CD1c-positive myeloid dendritic cell (primary cell): ENCODE results near the gene CCDC24.
A peak's percentile ranks its signal among the peaks of the same experiment; 100 is the strongest.

Experiments
- DNase-seq: peaks from one replicate; pipeline ENCODE4 v3.0.0-alpha.2; 2016; ENCODE audit errors: extremely low spot score

CCDC24 gene

DNA sequence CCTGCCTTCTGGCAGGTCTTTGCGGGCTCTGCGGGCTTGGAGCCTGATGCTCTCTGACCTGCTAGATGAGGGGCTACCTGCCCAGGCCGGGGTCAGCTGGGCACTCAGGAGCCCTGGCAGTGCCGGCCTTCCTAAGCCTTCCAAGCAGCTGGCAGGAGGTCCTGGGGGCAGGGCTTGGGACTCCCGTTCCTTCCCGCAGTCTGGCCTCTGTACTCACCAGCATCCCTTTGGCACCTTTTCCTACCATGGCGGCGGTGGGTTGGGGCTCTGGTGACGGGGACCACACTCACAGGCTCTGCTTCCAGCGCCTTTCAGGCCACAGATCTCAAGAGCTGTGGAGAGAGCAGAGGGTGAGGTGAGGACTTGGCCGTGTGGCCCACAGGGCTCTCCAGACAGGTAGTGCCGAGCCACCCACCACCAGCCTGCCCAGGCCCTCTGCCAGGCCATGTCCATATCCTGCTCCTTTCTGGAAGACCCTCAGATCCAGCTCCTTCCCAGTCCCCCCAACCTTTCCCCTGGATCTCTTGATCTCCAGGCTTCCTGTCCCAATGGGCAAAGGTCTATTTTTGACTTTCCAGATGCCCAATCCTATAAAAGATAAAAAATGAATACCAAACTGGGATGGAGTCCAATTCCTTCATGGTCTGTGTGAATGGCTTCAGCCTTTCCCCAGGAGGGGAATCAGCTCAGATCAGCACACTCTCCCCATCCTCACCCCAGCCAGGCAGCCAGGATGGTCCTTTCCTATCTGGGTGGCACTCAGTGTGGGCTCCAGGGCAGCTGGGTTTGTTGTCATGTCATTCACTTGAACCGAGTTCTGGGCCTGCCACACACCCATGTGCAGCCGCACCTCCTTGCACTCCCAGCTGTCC, 32.9 kb downstream of the CCDC24 start:
- no peak for DNase-seq

- no peak for DNase-seq
Observed at GRCh38 chr1:44024903-44025525, 33.6 kb downstream of the CCDC24 start.

- DNase-seq: no peak
Observed at GRCh38 chr1:44025816-44026215, 34.4 kb downstream of the CCDC24 start.

DNA sequence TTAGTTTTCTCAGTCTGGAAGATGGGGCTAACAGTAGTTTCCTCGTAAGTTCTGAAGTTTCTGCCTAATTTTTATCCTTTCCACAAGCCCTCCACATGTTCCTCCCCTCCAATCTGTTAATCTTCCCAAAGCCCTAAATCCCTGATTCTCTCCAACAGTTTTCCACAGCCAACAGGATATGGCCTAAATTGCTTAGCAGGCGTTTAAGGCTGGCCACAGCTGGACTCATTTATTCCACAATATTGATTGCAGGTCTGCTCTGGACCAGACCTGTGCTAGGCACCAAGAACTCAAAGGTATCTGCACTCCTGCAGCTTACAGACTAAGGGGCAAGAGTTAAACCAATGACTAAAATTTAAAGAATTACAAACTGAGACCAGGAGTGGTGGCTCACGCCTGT, 35.9 kb downstream of the CCDC24 start:
- DNase-seq: no peak

DNA sequence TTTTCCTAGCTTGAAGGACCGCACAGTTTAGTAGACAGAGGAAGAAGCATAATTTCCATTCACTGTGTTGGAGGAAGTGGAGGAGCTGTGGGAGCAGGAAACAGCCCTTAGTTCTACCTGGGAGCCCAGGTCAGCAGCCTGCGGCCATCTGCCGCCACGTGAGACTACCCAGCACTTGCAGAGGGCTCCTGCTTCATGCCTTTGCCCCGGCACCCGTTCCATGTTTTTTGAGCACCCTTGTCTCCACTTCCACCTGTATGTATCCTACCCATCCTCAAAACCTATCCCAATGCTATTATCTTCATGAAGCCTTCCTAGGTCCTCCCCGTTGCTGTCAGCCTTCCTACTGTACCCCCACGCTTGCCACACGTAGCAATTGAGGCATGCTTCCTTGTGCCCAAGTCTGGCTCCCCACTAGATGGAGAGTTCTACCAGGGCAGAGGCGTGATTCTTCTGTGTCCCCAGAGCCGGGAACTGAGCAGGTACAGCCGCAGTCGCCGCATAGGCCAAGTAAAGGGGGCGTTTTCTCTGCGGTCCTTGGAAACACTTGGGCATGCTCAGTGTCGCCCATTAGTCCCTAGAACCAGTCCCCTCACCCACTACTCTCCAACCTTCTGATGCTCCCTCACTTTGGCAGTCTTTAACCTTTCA, 38.0 kb downstream of the CCDC24 start:
- peak; percentile 5 for DNase-seq

DNA sequence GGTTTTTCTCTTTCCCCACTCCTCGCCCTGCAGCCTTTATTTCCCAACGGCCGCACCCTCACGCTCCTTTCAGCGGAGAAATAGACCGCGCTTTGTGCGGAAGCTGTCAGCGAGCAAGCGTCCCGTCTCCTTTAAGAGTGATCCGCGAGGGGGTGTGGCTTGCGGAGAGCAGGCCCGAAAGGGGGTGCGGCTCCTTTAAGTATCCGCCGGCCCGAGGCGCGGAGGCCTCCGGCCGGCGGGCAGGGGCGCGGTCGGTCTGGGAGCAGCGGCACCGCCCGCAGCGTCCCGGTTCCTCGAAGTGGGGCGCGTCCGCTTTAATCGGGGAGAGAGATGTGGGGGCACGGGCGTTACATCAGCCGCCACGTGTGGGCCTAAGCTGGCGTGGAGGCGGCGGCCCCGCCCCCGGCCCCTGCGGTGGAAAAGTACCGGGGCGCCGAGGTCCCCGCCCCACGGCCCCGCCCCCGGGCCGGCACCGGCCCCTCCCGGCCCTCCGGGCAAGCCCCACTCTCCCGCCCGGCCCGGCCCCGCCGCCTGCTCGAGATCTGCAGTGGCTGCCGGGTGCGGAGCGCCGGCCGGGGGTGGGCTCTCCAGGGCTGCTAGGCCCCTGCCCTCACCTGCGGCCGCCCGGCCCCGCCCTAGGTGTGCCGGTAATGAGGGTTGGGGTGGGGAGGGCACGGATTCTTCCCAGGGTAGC, 38.7 kb downstream of the CCDC24 start:
- DNase-seq: peak; percentile 90

DNA sequence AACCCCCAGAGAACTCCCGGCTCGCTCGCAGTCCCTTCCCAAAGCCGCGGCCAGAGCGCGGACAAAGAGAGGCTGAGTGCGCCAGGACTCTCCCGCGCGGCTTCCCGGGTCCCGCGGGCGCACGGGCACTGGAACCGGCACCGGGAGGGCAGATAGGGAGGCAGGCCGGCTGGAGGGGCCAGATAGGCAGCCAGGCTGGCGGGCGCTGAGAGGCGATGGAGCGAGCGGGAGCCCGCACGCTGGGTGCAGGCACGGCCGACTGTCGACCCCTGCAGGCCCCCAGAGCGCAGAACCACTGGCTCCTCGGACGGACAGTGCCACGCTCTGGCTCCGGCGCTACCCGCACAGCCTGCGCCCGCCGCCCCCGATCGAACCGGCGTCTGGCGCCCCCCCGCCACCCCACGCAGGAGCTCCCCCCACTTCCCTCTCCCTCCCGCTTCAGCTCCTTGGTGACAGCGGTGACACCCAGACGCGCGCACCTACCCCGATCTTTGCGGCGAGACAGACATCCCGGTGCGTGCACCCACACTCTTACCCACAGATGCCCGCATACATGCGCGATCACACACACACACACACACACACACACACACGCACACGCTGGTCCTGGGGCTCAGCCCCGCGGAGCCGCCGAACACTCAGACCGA, 39.3 kb downstream of the CCDC24 start:
- DNase-seq: peak; percentile 31

DNA sequence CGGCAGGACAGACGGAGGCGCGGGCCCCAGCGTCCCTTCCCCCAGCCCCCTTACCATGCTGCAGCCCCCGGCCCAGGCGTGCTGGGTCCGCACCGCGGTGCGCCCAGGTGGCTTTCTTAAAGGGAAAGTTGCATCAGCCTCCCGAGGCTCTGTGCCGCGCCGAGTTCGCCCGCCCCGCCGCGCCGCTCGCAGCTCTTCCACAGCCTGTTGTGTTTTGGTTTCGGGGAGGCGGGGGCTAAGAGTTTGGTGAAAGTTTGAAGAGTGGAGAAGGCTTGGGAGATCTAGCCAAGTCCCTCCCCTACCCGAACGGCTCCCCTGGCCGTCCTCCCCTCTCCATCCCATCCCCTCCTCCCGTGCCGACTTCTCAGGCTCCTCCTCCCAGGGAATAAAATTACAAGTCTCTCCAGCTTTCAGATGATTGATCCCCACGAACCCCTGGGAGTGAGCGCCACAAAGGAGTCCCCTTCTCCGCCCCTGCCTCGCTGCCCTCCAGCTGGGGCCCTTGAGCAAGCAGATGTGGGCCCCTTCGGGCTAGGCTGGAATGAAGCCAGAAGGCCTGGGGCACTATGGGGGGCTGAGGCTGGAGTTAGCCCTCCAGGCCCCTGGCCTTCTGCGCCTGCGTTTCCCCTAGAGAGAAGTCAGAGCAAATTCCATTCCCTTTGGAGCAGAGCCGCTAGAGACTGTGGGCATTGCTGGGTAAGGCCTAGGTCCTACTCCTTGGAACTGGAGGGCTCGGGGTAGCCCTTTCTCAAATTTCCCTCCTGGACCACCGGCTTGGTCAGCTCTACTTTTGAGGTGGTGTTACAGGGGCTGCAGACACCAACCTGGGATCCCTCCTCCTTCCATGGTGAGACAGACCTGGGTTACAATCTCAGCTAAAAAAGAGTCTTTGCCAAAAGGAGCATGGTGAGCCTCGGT, 40.1 kb downstream of the CCDC24 start, which contains the start of gene SLC6A9:
SLC6A9 (minus strand) TSS at position 211 of the 918 bp plus-strand sequence. CDS start 7,185 bp downstream, outside the sequence.
- DNase-seq: peak; percentile 15

GRCh38 chr1:44032170-44032790, 40.9 kb downstream of the CCDC24 start:
- no peak for DNase-seq

DNA sequence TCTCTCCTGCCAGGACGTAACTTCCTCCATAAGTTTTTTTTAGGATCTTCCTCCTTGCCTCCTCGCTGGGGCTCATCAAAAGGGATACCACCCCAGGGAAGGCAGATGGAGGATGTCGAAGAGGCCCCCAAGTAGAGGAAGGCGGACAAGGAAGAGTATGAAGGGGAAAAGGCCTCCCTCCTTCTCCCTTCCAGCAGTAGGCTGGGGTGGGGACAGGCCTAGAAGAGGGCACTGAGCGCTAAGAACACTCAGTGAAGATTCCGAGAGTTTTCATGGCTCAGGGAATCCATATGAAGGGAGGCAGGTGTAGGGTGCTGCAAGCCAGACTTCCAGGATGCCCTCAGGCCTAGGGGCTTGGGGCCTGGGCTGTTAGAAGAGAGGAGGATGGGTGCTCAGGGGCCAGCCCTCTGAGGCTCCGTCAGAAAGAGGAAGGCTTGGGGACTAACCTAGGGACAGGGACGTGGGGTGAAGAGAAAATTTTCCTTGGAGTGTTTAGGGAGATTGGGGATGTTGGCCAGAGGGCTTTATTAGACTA, 41.7 kb downstream of the CCDC24 start:
- no peak for DNase-seq

DNA sequence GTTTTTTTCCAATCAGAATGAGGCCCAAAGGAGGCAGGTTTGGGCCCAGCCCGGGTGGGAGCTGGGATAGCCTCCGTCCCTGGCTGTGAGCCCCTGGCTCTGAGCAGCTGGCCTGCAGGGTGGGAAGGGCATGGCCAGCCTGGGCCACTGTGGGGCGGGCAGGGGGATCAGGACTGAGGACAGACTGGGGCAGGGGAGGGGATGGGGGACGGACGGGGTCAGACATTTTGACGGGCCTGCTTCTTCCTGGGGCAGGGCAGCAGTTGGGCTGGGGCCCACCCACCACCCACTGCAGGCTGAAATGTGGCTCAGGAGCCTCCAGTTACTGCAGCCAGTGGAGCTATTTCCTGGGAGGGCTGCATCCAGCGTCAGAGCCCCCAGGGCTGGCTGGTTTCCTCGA, 42.4 kb downstream of the CCDC24 start:
- DNase-seq: no peak

GRCh38 chr1:44034423-44034822, 43.0 kb downstream of the CCDC24 start:
- DNase-seq: no peak

GRCh38 chr1:44034976-44035716, 43.7 kb downstream of the CCDC24 start:
- no peak for DNase-seq

DNA sequence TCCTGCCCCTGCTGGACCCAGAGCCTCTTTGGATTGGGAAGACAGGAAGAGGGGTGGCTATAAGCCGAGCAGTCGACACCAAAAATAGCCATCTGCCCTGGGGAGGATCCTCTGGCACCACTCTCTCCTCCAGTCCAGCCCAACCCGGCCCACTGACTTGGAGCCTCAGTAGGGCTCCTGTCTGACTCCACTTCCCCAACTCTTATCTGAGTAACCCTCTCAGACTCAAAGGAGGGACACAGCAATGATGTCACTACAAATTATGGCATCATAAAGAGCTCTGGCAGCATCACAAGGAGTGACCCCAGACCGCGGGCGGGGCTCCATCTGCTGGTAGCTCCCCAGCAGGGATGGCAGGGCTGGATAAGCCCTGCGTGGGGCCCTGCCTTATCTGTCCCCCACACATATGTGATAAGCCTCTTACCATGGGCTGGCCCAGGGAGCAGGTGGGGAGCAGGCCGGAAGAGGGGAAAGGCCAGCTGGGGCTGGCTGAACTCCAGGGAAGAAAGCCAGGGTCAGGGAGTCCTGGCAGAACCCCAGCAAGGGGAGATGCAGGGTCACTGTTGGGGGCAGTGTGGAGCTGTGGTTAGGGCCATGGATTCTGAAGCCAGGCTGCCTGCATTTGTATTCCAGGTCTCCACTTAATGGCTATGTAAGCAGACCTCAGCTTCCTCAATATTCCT, 44.5 kb downstream of the CCDC24 start:
- DNase-seq: no peak

DNA sequence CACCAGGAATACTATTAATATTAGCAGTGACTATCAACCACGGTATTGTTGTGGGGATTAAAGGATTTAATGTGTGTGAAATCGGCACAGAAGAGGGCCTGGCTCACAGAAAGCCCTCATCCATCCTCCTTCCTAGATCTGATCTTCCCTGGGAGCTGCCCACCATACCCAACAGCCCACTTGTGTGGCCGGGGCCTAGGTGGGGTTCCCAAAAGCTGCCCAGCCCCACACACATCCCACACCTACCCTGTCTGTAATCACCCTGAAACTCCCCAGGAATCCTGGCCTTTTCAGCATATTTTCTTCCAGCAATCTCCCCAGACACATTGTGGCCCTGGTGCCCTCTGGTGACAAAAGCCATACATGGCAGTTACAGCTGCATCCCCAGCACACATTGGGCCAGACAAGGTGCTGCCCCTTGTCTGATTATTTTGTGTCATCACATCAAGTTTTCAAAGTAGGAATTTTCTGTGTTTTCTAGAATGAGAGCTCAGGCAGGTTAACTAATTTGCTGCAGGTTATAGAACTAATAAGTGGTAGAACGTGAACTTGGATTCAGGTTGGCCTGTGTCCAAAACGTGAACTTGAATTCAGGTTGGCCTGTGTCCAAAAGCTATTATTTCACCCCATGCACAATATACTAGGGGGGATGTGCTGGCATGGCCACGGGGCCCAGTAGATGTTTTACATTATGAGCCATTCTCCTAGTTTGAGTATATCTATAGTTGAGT, 45.2 kb downstream of the CCDC24 start:
- DNase-seq: peak; percentile 72

GRCh38 chr1:44037154-44037553, 45.8 kb downstream of the CCDC24 start:
- no peak for DNase-seq

DNA sequence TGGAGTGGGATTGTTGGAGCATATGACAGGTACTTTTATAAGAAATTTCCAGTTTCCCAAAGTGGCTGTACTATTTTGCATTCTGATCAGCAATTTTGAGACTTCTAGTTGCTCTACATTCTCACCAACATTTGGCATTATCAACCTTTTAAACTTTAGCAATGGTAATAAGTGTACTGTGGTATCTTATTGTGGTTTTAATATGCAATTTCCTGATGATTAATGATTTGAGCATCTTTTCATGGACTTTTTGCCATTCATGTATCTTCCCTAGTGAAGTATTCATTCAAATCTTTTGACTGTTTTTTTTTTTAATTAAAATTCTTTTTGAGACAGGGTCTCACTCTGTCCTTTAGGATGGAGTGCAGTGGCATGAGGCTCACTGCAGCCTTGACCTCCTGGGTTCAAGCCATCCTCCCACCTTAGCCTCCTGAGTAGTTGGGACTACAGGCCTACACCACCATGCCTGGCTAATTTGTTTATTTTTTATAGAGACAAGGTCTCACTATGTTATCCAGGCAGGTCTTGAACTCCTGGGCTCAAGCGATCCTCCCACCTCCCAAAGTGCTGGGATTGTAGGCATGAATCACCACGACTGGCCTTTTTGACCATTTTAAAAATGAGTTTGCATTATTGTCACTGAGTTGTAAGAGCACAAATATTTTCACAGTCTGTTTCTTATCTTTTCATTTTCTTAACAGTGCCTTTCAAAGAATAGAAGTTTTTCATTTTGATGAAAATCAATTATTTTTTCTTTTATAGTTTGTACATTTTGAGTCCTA, 47.7 kb downstream of the CCDC24 start:
- DNase-seq: no peak
